Glutamatergic neuron (in vitro differentiated cells): ENCODE data around the gene CENPB. TPM values are rescaled to one million over a fixed set of nuclear protein-coding genes. Genes with fewer than 3 reads are reported as not detected.

Source experiments
- DNase-seq: peaks from one replicate; pipeline ENCODE4 v3.0.0; 2022
- H3K27ac Mint-ChIP-seq: one replicate; pipeline ENCODE4 v1.8.0; 2020; ENCODE audit warnings: mild to moderate bottlenecking, mixed read lengths, inconsistent platforms; ENCODE audit not compliant: unreplicated experiment
- H3K27me3 Mint-ChIP-seq: one replicate; pipeline ENCODE4 v1.8.0; 2020; ENCODE audit warnings: mild to moderate bottlenecking, moderate library complexity, mixed read lengths, inconsistent platforms; ENCODE audit not compliant: unreplicated experiment
- H3K36me3 Mint-ChIP-seq: one replicate; pipeline ENCODE4 v1.8.0; 2020; ENCODE audit warnings: mild to moderate bottlenecking, mixed read lengths, inconsistent platforms; ENCODE audit not compliant: unreplicated experiment
- H3K4me1 Mint-ChIP-seq: one replicate; pipeline ENCODE4 v1.8.0; 2020; ENCODE audit warnings: mild to moderate bottlenecking, low read depth, mixed read lengths, inconsistent platforms; ENCODE audit not compliant: unreplicated experiment
- H3K4me3 Mint-ChIP-seq: one replicate; pipeline ENCODE4 v1.8.0; 2020; ENCODE audit warnings: mild to moderate bottlenecking, mixed read lengths, inconsistent platforms; ENCODE audit not compliant: unreplicated experiment
- H3K9me3 Mint-ChIP-seq: one replicate; pipeline ENCODE4 v1.8.0; 2020; ENCODE audit warnings: mild to moderate bottlenecking, moderate library complexity, mixed read lengths, inconsistent platforms; ENCODE audit not compliant: unreplicated experiment
- CTCF ChIP-seq: fragments of 200-600 bp; sonication (generic); IDR thresholded peaks from one replicate; pipeline ENCODE4 v1.5.0; 2021; ENCODE audit not compliant: partially characterized antibody, unreplicated experiment
- total RNA-seq: library from RNA; stranded (reverse); fragmentation: NEBNext Ultra II Directional; extraction: Animal tissue kit (Norgen Biotek cat#: 25700); gene quantifications from one replicate; pipeline ENCODE4 v1.2.1, GENCODE V29; 2021; ENCODE audit not compliant: unreplicated experiment

CENPB gene
- total RNA-seq, 1 donor from 2014 or later: 47.1 TPM

GRCh38 chr20:3814928-3815495 lies 28.5 kb upstream of the CENPB start:
- Mint-ChIP-seq H3K9me3 (peaks cover 19% of the 10 kb centered on the region), H3K4me3 (no peak overlapping the region), H3K4me1 (peaks cover 24% of the 10 kb centered on the region), H3K27me3 (peaks cover 7% of the 10 kb centered on the region), H3K36me3 (no peaks in the 10 kb centered on the region), H3K27ac (no peak overlapping the region)
- TF ChIP-seq CTCF: no peak
- no peak for DNase-seq

- Mint-ChIP-seq H3K27me3 (peaks cover 6% of the 10 kb centered on the region), H3K27ac (no peak overlapping the region), H3K36me3 (no peaks in the 10 kb centered on the region), H3K4me3 (no peak overlapping the region), H3K4me1 (peaks cover 23% of the 10 kb centered on the region), H3K9me3 (peaks cover 19% of the 10 kb centered on the region)
- TF ChIP-seq CTCF: no peak
- no peak for DNase-seq
Measured at GRCh38 chr20:3813848-3814581, 27.5 kb upstream of the CENPB start.

- Mint-ChIP-seq H3K27me3 (peaks cover 6% of the 10 kb centered on the region), H3K36me3 (no peaks in the 10 kb centered on the region), H3K4me3 (no peak overlapping the region), H3K27ac (no peak overlapping the region), H3K9me3 (peaks cover 17% of the 10 kb centered on the region), H3K4me1 (peaks cover 19% of the 10 kb centered on the region)
- TF ChIP-seq CTCF: no peak
- DNase-seq: no peak
Measured at GRCh38 chr20:3812975-3813847, 26.7 kb upstream of the CENPB start.

GRCh38 chr20:3812259-3812681 lies 25.7 kb upstream of the CENPB start:
- peaks cover 7% of the 10 kb centered on the region for H3K27me3 Mint-ChIP-seq
- no peak for TF ChIP-seq CTCF
- no peak for DNase-seq
- peak overlapping the region; percentile 82 for H3K27ac Mint-ChIP-seq
- H3K36me3 Mint-ChIP-seq: no peaks in the 10 kb centered on the region
- H3K4me1 Mint-ChIP-seq: peaks cover 19% of the 10 kb centered on the region
- peaks cover 13% of the 10 kb centered on the region for H3K9me3 Mint-ChIP-seq
- H3K4me3 Mint-ChIP-seq: no peak overlapping the region
